GM12891 (cell line): Measurements from ENCODE around the gene CEMP1.

Experiments
- PAX5 ChIP-seq: IDR thresholded peaks from 2 replicates; pipeline ENCODE4 v1.6.1; 2011; ENCODE audit warnings: low read length, moderate library complexity, mild to moderate bottlenecking; ENCODE audit not compliant: insufficient read depth, severe bottlenecking
- POLR2A ChIP-seq: IDR thresholded peaks from 2 replicates; pipeline ENCODE4 v1.6.1; 2011; ENCODE audit warnings: low read depth, low read length, control low read depth
- POLR2AphosphoS5 ChIP-seq: IDR thresholded peaks from 2 replicates; pipeline ENCODE4 v1.6.1; 2011; ENCODE audit warnings: low read depth, low read length, control low read depth
- SPI1 ChIP-seq: IDR thresholded peaks from 2 replicates; pipeline ENCODE4 v1.6.1; 2011; ENCODE audit warnings: low read depth, low read length, control low read depth
- TAF1 ChIP-seq: IDR thresholded peaks from 2 replicates; pipeline ENCODE4 v1.6.1; 2011; ENCODE audit warnings: low read depth, low read length, control low read depth

- TF ChIP-seq POLR2AphosphoS5 (no peak), POLR2A (no peak), SPI1 (no peak), PAX5 (no peak), TAF1 (no peak)
These were observed at the start of gene CEMP1 for GRCh38 chr16:2531371-2531695.
